Osteoblast (primary cell): ENCODE results near the gene SLC37A4. TPM values are rescaled to one million over a fixed set of nuclear protein-coding genes. Genes with fewer than 3 reads are reported as not detected.
A peak's percentile ranks its signal among the peaks of the same experiment; 100 is the strongest.

ENCODE experiments used
- DNase-seq: peaks from one replicate; pipeline ENCODE4 v3.0.0; 2011; ENCODE audit warnings: low spot score, mixed read lengths; ENCODE audit not compliant: insufficient read length; ENCODE audit errors: missing footprints
- H2AFZ ChIP-seq: 2 replicates; pipeline ENCODE4 v1.6.0; 2011; ENCODE audit warnings: mild to moderate bottlenecking, low read length
- H3K27ac ChIP-seq: 2 replicates; pipeline ENCODE4 v1.5.1; 2011; ENCODE audit warnings: mild to moderate bottlenecking, low read depth, low read length, moderate library complexity
- H3K27me3 ChIP-seq: 2 replicates; pipeline ENCODE4 v1.6.0; 2012; ENCODE audit warnings: mild to moderate bottlenecking, control low read depth, inconsistent platforms, low read length, moderate library complexity; ENCODE audit not compliant: insufficient read depth
- H3K36me3 ChIP-seq: 2 replicates; pipeline ENCODE4 v1.5.1; 2011; ENCODE audit warnings: mild to moderate bottlenecking, low read length, control low read depth, moderate library complexity; ENCODE audit not compliant: insufficient read depth
- H3K4me1 ChIP-seq: 2 replicates; pipeline ENCODE4 v1.5.1; 2011; ENCODE audit warnings: mild to moderate bottlenecking, low read length, control low read depth, moderate library complexity; ENCODE audit not compliant: insufficient read depth
- H3K4me2 ChIP-seq: 2 replicates; pipeline ENCODE4 v1.6.0; 2011; ENCODE audit warnings: mild to moderate bottlenecking, low read length; ENCODE audit not compliant: insufficient read depth
- H3K4me3 ChIP-seq: fragments of 200-600 bp; sonication (generic); 3 replicates; pipeline ENCODE4 v1.5.1; 2012; ENCODE audit warnings: mild to moderate bottlenecking, low read length, inconsistent platforms; ENCODE audit not compliant: insufficient read depth
- H3K79me2 ChIP-seq: 2 replicates; pipeline ENCODE4 v1.6.0; 2012; ENCODE audit warnings: mild to moderate bottlenecking, low read length, control low read depth, inconsistent platforms; ENCODE audit not compliant: insufficient read depth
- H3K9me3 ChIP-seq: 2 replicates; pipeline ENCODE4 v1.5.1; 2011; ENCODE audit warnings: low read depth, low read length, control low read depth
- H4K20me1 ChIP-seq: 2 replicates; pipeline ENCODE4 v1.6.0; 2012; ENCODE audit warnings: mild to moderate bottlenecking, low read length, control low read depth; ENCODE audit not compliant: insufficient read depth
- total RNA-seq: library from RNA; depleted of rRNA; stranded (reverse); fragments of >200 nt; gene quantifications from 2 replicates; pipeline ENCODE4 v1.2.3, GENCODE V29; 2012
- TF ChIP-seq, protein P1 (sequence below): IDR thresholded peaks from 2 replicates; pipeline ENCODE4 v1.5.1; 2011; ENCODE audit warnings: mild to moderate bottlenecking, low read depth, low read length, moderate library complexity; ENCODE audit errors: extremely low read depth

The SLC37A4 gene
- total RNA-seq, 1 donor: 14.8 TPM

GRCh38 chr11:119031912-119032280 lies 1.2 kb upstream of the SLC37A4 start:
- Histone ChIP-seq H3K4me3 (no peak overlapping the region), H3K9me3 (no peaks in the 10 kb centered on the region), H3K36me3 (no peaks in the 10 kb centered on the region), H3K4me2 (no peak overlapping the region), H3K4me1 (peaks cover 10% of the 10 kb centered on the region), H3K79me2 (no peaks in the 10 kb centered on the region), H3K27me3 (no peaks in the 10 kb centered on the region), H3K27ac (no peak overlapping the region), H4K20me1 (no peaks in the 10 kb centered on the region), H2AFZ (peak overlapping the region; percentile 6)
- TF ChIP-seq, protein P1, sequence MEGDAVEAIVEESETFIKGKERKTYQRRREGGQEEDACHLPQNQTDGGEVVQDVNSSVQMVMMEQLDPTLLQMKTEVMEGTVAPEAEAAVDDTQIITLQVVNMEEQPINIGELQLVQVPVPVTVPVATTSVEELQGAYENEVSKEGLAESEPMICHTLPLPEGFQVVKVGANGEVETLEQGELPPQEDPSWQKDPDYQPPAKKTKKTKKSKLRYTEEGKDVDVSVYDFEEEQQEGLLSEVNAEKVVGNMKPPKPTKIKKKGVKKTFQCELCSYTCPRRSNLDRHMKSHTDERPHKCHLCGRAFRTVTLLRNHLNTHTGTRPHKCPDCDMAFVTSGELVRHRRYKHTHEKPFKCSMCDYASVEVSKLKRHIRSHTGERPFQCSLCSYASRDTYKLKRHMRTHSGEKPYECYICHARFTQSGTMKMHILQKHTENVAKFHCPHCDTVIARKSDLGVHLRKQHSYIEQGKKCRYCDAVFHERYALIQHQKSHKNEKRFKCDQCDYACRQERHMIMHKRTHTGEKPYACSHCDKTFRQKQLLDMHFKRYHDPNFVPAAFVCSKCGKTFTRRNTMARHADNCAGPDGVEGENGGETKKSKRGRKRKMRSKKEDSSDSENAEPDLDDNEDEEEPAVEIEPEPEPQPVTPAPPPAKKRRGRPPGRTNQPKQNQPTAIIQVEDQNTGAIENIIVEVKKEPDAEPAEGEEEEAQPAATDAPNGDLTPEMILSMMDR: no peak
- DNase-seq: no peak

- no peak overlapping the region for H3K27ac ChIP-seq
- TF ChIP-seq, protein P1: no peak
- H3K4me3 ChIP-seq: peak overlapping the region; percentile 88
- no peaks in the 10 kb centered on the region for H4K20me1 ChIP-seq
- peak overlapping the region; percentile 89 for H2AFZ ChIP-seq
- H3K36me3 ChIP-seq: peaks cover 5% of the 10 kb centered on the region
- peaks cover 10% of the 10 kb centered on the region for H3K4me1 ChIP-seq
- H3K27me3 ChIP-seq: no peaks in the 10 kb centered on the region
- DNase-seq: no peak
- peak overlapping the region; percentile 93 for H3K4me2 ChIP-seq
- H3K9me3 ChIP-seq: no peaks in the 10 kb centered on the region
- H3K79me2 ChIP-seq: no peaks in the 10 kb centered on the region
These were observed 698 bp downstream of the SLC37A4 start for GRCh38 chr11:119030029-119030328.

DNA sequence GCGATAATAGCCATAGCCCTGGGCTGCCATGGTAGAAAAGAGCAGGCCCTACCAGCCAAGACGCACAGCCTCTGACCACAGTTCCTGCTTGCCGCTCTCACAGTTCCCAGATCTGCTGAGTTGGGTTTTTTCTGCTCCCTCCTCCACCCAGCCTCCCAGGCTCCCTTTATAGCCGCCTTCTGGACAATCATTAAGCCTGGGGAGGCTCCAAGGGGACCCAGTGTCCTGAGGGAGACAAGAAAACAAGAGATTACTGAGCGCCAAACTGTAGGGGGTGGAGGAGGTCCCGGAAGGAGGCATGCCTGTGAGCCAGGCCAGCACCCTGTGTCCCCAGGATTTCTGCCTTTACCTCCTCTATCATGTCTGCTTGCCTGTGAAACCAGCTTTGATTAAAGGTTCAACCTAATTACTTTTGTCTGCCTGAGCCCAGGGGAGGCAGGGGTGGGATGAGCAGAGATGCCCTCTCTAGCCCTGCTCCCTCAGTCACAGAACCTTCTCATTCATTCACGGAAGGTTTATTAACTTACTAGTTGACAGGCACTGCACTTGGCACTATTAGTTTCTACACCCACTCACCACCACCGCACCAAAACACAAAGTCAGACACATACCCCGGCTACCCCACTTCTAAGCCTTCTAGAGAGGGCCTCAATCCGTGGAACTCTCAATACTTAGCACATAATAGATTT lies 1.2 kb downstream of the SLC37A4 start:
- Histone ChIP-seq H3K4me3 (peak overlapping the region; percentile 88), H2AFZ (peak overlapping the region; percentile 89), H3K9me3 (no peaks in the 10 kb centered on the region), H3K4me2 (peak overlapping the region; percentile 93), H3K27ac (no peak overlapping the region), H3K36me3 (peaks cover 10% of the 10 kb centered on the region), H3K4me1 (peaks cover 10% of the 10 kb centered on the region), H4K20me1 (peaks cover under 1% of the 10 kb centered on the region), H3K27me3 (no peaks in the 10 kb centered on the region), H3K79me2 (no peaks in the 10 kb centered on the region)
- DNase-seq: no peak
- TF ChIP-seq, protein P1: no peak

GRCh38 chr11:119029069-119029339 lies 1.7 kb downstream of the SLC37A4 start:
- Histone ChIP-seq H3K4me1 (peaks cover 10% of the 10 kb centered on the region), H3K36me3 (peaks cover 14% of the 10 kb centered on the region), H3K4me2 (no peak overlapping the region), H3K9me3 (no peaks in the 10 kb centered on the region), H3K79me2 (no peaks in the 10 kb centered on the region), H3K27ac (no peak overlapping the region), H3K27me3 (no peaks in the 10 kb centered on the region), H2AFZ (no peak overlapping the region), H3K4me3 (no peak overlapping the region), H4K20me1 (peaks cover 2% of the 10 kb centered on the region)
- DNase-seq: no peak
- TF ChIP-seq, protein P1: no peak
